ENCODE data around the gene CCSER1.
A peak's percentile ranks its signal among the peaks of the same experiment; 100 is the strongest.

Gene CCSER1

GRCh38 chr4:90127223-90127705, at the start of gene CCSER1:
TSS of gene CCSER1 (plus strand) at chr4:90127394.
- peak; percentile 44 for DNase-seq (ENCODE audit: low read depth, low spot score)

- DNase-seq (ENCODE audit: low read depth, low spot score) = no peak
Observed at GRCh38 chr4:90078440-90078839, 48.8 kb upstream of the CCSER1 start.

- no peak for DNase-seq (ENCODE audit: low read depth, low spot score)
Observed at GRCh38 chr4:90080116-90080515, 47.1 kb upstream of the CCSER1 start.

- DNase-seq (ENCODE audit: low read depth, low spot score) = no peak
Observed at GRCh38 chr4:90081432-90082144, 45.6 kb upstream of the CCSER1 start.

- DNase-seq (ENCODE audit: low read depth, low spot score) = no peak
Observed at GRCh38 chr4:90082449-90082848, 44.7 kb upstream of the CCSER1 start.

GRCh38 chr4:90084277-90084966, 42.8 kb upstream of the CCSER1 start:
- DNase-seq (ENCODE audit: low read depth, low spot score) = no peak

- DNase-seq (ENCODE audit: low read depth, low spot score) = no peak
Observed at GRCh38 chr4:90084967-90085295, 42.3 kb upstream of the CCSER1 start.

- no peak for DNase-seq (ENCODE audit: low read depth, low spot score)
Observed at GRCh38 chr4:90093526-90093925, 33.7 kb upstream of the CCSER1 start.

GRCh38 chr4:90095000-90095399, 32.2 kb upstream of the CCSER1 start:
- no peak for DNase-seq (ENCODE audit: low read depth, low spot score)

- DNase-seq (ENCODE audit: low read depth, low spot score) = no peak
Observed at GRCh38 chr4:90099812-90100211, 27.4 kb upstream of the CCSER1 start.

- DNase-seq (ENCODE audit: low read depth, low spot score) = no peak
Observed at GRCh38 chr4:90103991-90104390, 23.2 kb upstream of the CCSER1 start.

- no peak for DNase-seq (ENCODE audit: low read depth, low spot score)
Observed at GRCh38 chr4:90105274-90105673, 21.9 kb upstream of the CCSER1 start.

GRCh38 chr4:90112715-90113114, 14.5 kb upstream of the CCSER1 start:
- DNase-seq (ENCODE audit: low read depth, low spot score) = no peak

- DNase-seq (ENCODE audit: low read depth, low spot score) = no peak
Observed at GRCh38 chr4:90113881-90114457, 13.2 kb upstream of the CCSER1 start.

- no peak for DNase-seq (ENCODE audit: low read depth, low spot score)
Observed at GRCh38 chr4:90118527-90119195, 8.5 kb upstream of the CCSER1 start.

- DNase-seq (ENCODE audit: low read depth, low spot score) = peak; percentile 4
Observed at GRCh38 chr4:90120037-90120436, 7.2 kb upstream of the CCSER1 start.

GRCh38 chr4:90120815-90121214, 6.4 kb upstream of the CCSER1 start:
- DNase-seq (ENCODE audit: low read depth, low spot score) = no peak

GRCh38 chr4:90121676-90122354, 5.4 kb upstream of the CCSER1 start:
- no peak for DNase-seq (ENCODE audit: low read depth, low spot score)

- no peak for DNase-seq (ENCODE audit: low read depth, low spot score)
Observed at GRCh38 chr4:90122355-90122748, 4.8 kb upstream of the CCSER1 start.

GRCh38 chr4:90124276-90124675, 2.9 kb upstream of the CCSER1 start:
- no peak for DNase-seq (ENCODE audit: low read depth, low spot score)

- DNase-seq (ENCODE audit: low read depth, low spot score) = no peak
Observed at GRCh38 chr4:90126805-90127204, 389 bp upstream of the CCSER1 start.

All from ELF-1 (cell line).